GM12865 (cell line): ENCODE results near the gene EHD2.
"Not testable (repeated sequence)": the region's sequence is repeated elsewhere in the genome, so short reads cannot be mapped to it uniquely, and the experiment has no call there.

Experiments
- DNase-seq: peaks from one replicate; pipeline ENCODE4 v3.0.0; 2010; ENCODE audit warnings: low read depth
- H3K4me3 ChIP-seq: 2 replicates; pipeline ENCODE4 v1.5.1; 2011; ENCODE audit warnings: mild to moderate bottlenecking, low read depth, low read length, control low read depth
- TF ChIP-seq, protein P1 (sequence below): IDR thresholded peaks from 2 replicates; pipeline ENCODE4 v1.5.1; 2011; ENCODE audit warnings: low read length, control low read depth, low read depth, inconsistent platforms; ENCODE audit not compliant: insufficient read depth; ENCODE audit errors: missing control alignments

Gene EHD2

DNA sequence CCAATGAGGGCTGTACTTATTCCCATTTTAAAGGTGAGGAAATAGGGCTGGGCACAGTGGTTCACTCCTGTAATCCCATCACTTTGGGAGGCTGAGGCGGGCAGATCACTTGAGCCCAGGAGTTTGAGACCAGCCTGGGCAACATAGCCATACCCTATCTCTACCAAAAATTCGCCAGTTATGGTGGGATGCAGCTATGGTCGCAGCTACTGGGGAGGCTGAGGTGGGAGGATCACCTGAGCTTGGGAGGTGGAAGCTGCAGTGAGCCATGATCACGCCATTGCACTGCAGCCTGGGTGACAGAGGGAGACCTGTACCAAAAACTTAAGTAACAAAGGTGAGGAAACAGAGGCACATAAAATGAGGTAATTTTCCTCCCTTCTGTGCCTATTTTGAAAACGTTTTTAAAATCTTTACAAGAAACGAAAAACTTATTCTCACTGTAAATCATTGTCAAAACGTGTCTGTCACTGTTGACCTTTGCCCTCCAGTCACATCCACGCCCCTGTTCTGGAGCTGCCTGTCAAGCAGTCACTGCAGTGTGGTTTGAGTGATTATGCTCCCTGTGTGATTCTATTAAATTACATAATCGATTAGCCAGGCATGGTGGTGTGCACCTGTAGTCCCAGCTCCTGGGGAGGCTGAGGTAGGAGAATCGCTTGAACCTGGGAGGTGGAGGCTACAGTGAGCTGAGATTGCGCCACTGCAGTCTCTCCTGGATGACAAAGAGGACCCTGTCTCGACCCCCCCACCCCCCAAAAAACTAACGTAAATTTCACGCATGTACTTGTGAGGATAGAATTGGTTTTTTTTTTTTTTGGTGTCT lies 44.6 kb downstream of the EHD2 start:
- no peak for DNase-seq
- H3K4me3 ChIP-seq, result no peak overlapping the region
- TF ChIP-seq, protein P1, sequence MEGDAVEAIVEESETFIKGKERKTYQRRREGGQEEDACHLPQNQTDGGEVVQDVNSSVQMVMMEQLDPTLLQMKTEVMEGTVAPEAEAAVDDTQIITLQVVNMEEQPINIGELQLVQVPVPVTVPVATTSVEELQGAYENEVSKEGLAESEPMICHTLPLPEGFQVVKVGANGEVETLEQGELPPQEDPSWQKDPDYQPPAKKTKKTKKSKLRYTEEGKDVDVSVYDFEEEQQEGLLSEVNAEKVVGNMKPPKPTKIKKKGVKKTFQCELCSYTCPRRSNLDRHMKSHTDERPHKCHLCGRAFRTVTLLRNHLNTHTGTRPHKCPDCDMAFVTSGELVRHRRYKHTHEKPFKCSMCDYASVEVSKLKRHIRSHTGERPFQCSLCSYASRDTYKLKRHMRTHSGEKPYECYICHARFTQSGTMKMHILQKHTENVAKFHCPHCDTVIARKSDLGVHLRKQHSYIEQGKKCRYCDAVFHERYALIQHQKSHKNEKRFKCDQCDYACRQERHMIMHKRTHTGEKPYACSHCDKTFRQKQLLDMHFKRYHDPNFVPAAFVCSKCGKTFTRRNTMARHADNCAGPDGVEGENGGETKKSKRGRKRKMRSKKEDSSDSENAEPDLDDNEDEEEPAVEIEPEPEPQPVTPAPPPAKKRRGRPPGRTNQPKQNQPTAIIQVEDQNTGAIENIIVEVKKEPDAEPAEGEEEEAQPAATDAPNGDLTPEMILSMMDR, result no peak

GRCh38 chr19:47758443-47758804 lies 45.2 kb downstream of the EHD2 start:
- H3K4me3 ChIP-seq, result no peak overlapping the region
- TF ChIP-seq, protein P1, result no peak
- no peak for DNase-seq

DNA sequence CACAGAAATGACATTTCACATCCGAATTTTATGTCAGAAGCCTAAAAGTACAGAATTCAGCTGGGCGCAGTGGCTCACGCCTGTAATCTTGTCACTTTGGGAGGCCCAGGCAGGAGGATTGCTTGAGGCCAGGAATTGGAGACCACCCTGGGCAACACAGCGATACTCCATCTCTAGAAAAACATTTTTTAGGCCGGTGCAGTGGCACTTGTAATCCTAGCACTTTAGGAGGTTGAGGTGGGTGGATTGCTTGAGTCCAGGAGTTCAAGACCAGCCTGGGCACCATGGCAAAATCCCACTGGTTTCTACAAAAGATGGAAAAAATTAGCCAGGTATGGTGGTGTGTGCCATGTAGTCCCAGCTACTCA lies 47.4 kb downstream of the EHD2 start:
- H3K4me3 ChIP-seq, result no peak overlapping the region
- TF ChIP-seq, protein P1, result no peak
- no peak for DNase-seq

DNA sequence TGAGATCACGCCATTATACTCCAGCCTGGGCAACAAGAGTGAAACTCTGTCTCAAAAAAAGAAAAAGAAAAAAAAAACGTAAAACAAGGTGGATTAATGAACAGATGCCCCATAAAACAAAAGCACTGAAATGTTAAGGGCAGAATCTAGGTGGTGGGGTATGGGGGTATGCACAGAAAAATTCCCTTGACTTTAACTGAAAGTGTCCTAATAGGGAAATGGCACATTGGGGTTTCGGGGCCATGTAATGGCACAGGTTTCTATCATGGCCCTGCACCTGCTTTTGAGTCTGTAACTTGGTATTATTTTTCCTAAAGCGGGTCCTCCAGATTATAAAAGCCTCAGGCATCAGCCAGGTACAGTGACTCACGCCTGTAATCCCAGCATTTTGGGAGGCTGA lies 48.3 kb downstream of the EHD2 start:
- no peak overlapping the region for H3K4me3 ChIP-seq
- TF ChIP-seq, protein P1, result no peak
- no peak for DNase-seq

DNA sequence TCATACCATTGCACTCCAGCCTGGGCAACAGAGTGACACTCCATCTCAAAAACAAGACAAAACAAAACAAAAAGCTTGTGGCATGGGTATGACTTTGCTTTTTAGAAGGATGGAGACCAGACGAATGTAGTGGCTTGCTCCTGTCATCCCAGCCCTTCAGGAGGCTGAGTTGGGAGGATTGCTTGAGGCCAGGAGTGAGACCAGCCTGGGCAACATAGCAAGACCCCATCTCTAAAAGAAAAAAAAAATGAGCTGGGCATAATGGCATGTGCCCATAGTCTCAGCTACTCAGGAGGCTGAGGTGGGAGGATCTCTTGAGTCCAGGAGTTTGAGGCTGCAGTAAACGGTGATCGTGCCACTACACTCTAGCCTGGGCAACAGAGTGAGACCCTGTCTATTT lies 48.9 kb downstream of the EHD2 start:
- H3K4me3 ChIP-seq, result no peak overlapping the region
- no peak for DNase-seq
- TF ChIP-seq, protein P1, result no peak

GRCh38 chr19:47762615-47763308 lies 49.5 kb downstream of the EHD2 start:
- H3K4me3 ChIP-seq, result no peak overlapping the region
- DNase-seq, result no peak
- TF ChIP-seq, protein P1, result no peak

GRCh38 chr19:47764705-47765104 lies 51.5 kb downstream of the EHD2 start:
- DNase-seq, H3K4me3 ChIP-seq: not testable (repeated sequence)
